PC-9 (cell line): ENCODE results near the gene AOPEP. TPM values are rescaled to one million over a fixed set of nuclear protein-coding genes. Genes with fewer than 3 reads are reported as not detected.
A peak's percentile ranks its signal among the peaks of the same experiment; 100 is the strongest.

ENCODE experiments used
- BruUV-seq: library from RNA; stranded (reverse); fragments of 400-500 nt; replicated peaks from 2 replicates; lab custom pipeline; 2021; lab: Mats Ljungman, UMichigan
- CTCF ChIA-PET: fragments of 300-600 bp; sonication (Branson Sonifier 250); formaldehyde crosslinking; loops from one replicate; lab custom pipeline; 2022; ENCODE audit warnings: antibody characterized with exemption; lab: Charles Lee
- POLR2A ChIA-PET: fragments of 300-600 bp; sonication (Branson Sonifier 250); formaldehyde crosslinking; loops from one replicate; lab custom pipeline; 2022; ENCODE audit warnings: antibody characterized with exemption; ENCODE audit not compliant: unreplicated experiment; lab: Charles Lee
- DNase-seq, 2 experiments: peaks; one replicate each; pipeline versions ENCODE4 v3.0.0 to v3.0.0-alpha.2; 2015 to 2022; ENCODE audit warnings: mixed read lengths in 1 of 2
- H2AFZ ChIP-seq: fragments of 200-600 bp; sonication (generic); 2 replicates; pipeline ENCODE4 v1.8.1; 2017; ENCODE audit warnings: antibody characterized with exemption
- H3F3A ChIP-seq: fragments of 200-600 bp; sonication (generic); 2 replicates; pipeline ENCODE4 v1.8.1; 2017; ENCODE audit warnings: antibody characterized with exemption, mild to moderate bottlenecking, low read depth; ENCODE audit not compliant: insufficient read depth
- H3K27ac ChIP-seq: fragments of 200-600 bp; sonication (generic); 2 replicates; pipeline ENCODE4 v1.6.1; 2016; ENCODE audit warnings: mixed run types
- H3K27me3 ChIP-seq: fragments of 200-600 bp; sonication (generic); 2 replicates; pipeline ENCODE4 v1.6.1; 2016; ENCODE audit warnings: low read depth, mixed run types; ENCODE audit not compliant: insufficient read depth
- H3K36me3 ChIP-seq: fragments of 200-600 bp; sonication (generic); 2 replicates; pipeline ENCODE4 v1.6.1; 2016; ENCODE audit warnings: low read depth, mixed run types
- H3K4me1 ChIP-seq: fragments of 200-600 bp; sonication (generic); replicated peaks from 2 replicates; pipeline ENCODE4 v1.6.1; 2016; ENCODE audit warnings: mixed run types; ENCODE audit not compliant: insufficient read depth
- H3K4me2 ChIP-seq: fragments of 200-600 bp; sonication (generic); 2 replicates; pipeline ENCODE4 v1.6.1; 2017; ENCODE audit warnings: mixed run types
- H3K4me3 ChIP-seq: fragments of 200-600 bp; sonication (generic); 2 replicates; pipeline ENCODE4 v1.6.1; 2016; ENCODE audit warnings: mixed run types
- H3K79me2 ChIP-seq: fragments of 200-600 bp; sonication (generic); 2 replicates; pipeline ENCODE4 v1.6.1; 2017; ENCODE audit warnings: low read depth, mixed run types
- H3K9me2 ChIP-seq: fragments of 200-600 bp; sonication (generic); 2 replicates; pipeline ENCODE4 v1.8.1; 2017; ENCODE audit warnings: mild to moderate bottlenecking; ENCODE audit not compliant: insufficient read depth
- H3K9me3 ChIP-seq: fragments of 200-600 bp; sonication (generic); 2 replicates; pipeline ENCODE4 v1.8.1; 2016; ENCODE audit warnings: low read depth; ENCODE audit not compliant: insufficient read depth
- H4K20me1 ChIP-seq: fragments of 200-600 bp; sonication (generic); 2 replicates; pipeline ENCODE4 v1.8.1; 2017; ENCODE audit not compliant: insufficient read depth
- CTCF ChIP-seq: fragments of 200-600 bp; sonication (generic); conservative IDR thresholded peaks from 2 replicates; pipeline ENCODE4 v1.6.1; 2017; ENCODE audit warnings: mixed run types, antibody characterized with exemption, mild to moderate bottlenecking, moderate library complexity
- EZH2 ChIP-seq: fragments of 200-600 bp; sonication (generic); IDR thresholded peaks from 2 replicates; pipeline ENCODE4 v1.8.0; 2017; ENCODE audit warnings: antibody characterized with exemption, low read depth
- intact Hi-C: fragments of 100-400 bp; cut with micrococcal nuclease; formaldehyde crosslinking; loops from one replicate; pipeline ENCODE4 v1.10.0; 2022; ENCODE audit not compliant: unreplicated experiment
- total RNA-seq: library from RNA; stranded (reverse); gene quantifications from 2 replicates; pipeline ENCODE4 v1.2.3, GENCODE V29; 2021

AOPEP gene
- total RNA-seq, 1 experiment from 2014 or later: 90.0 TPM

GRCh38 chr9:94913550-94913949 is 187.1 kb downstream of the AOPEP start:
- Histone ChIP-seq H3K4me1 (peaks cover 76% of the 10 kb centered on the region), H3K27ac (peak overlapping the region; percentile 97), H3K79me2 (peaks cover 29% of the 10 kb centered on the region), H3K9me2 (no peaks in the 10 kb centered on the region), H4K20me1 (no peaks in the 10 kb centered on the region), H3K4me2 (peak overlapping the region; percentile 76), H3F3A (peaks cover 67% of the 10 kb centered on the region), H3K4me3 (no peak overlapping the region), H3K36me3 (peaks cover 5% of the 10 kb centered on the region; the same call in 1 of the 2 replicates), H3K9me3 (peaks cover 5% of the 10 kb centered on the region), H2AFZ (no peak overlapping the region), H3K27me3 (no peaks in the 10 kb centered on the region)
- no peak for DNase-seq
- CTCF ChIA-PET: no interaction called here
- POLR2A ChIA-PET: interaction anchor here (0.5 to 2.0 kb wide), 9 partner anchors 9 to 327 kb away, joined by 3 to 23 read pairs (median 5); no protein-coding TSS in a partner anchor
- no peak for TF ChIP-seq CTCF
- no peak for TF ChIP-seq EZH2
- BruUV-seq: TSS peak; percentile 78
- intact Hi-C loops: loop anchor here (1.0 kb wide), 1 partner anchor 9 kb away; no protein-coding TSS in a partner anchor

DNA sequence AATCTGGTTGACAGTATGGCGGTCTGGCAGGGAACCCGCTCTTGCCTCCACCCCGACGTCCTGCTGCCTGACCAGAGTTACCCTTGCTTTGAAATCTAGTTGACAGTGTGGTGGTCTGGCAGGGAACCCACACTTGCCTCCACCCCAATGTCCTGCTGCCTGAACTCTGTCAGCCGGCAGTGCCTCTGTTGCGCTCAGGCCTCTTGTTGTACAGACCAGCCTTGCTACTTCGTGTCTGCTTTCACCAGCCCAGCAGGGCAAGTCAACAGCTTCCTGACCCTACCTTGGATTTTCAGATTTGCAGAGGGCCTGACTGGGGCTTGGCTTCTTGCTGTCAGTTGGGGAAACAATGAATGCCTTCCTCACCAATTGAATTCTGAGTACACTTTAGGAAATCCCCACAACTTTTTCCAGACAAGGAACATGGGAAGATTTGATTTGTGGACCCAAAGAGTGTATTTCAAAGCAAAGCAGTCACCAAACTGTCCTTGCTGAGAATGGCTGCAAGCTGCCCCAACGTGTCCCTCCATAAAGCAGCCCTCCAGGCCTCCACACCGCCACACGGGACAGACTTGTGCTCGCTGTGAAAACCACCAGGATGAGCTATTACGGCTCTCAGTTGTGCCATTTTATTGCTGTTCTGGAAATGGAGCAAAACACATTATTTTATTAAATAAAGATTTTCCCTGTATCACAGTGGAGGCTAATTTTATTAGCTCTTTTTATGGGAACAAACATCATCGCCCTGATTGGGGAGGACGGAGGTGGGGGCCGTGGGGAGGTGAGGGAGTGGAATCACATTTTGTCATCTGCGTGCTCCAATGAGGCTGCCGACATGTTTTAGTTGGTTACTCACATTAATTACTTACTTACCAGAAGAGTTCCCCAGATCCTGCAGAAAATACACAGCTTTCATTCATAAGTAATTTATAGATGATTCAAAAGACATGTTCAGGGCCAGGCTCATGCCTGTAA is 189.3 kb downstream of the AOPEP start:
- H3F3A ChIP-seq: peaks cover 90% of the 10 kb centered on the region
- no TSS peak for BruUV-seq
- H2AFZ ChIP-seq: no peak overlapping the region
- ChIA-PET POLR2A (interaction anchor here (0.7 kb wide), 2 partner anchors 97 to 110 kb away, joined by 6 read pairs; no protein-coding TSS in a partner anchor), CTCF (no interaction called here)
- H4K20me1 ChIP-seq: no peaks in the 10 kb centered on the region
- H3K4me3 ChIP-seq: no peak overlapping the region
- TF ChIP-seq EZH2 (no peak), CTCF (no peak)
- no peaks in the 10 kb centered on the region for H3K9me2 ChIP-seq
- no peaks in the 10 kb centered on the region for H3K27me3 ChIP-seq
- H3K27ac ChIP-seq: peak overlapping the region; percentile 97
- H3K36me3 ChIP-seq: peaks cover 5% of the 10 kb centered on the region; the same call in 1 of the 2 replicates
- H3K9me3 ChIP-seq: peaks cover 5% of the 10 kb centered on the region
- H3K4me2 ChIP-seq: peak overlapping the region; percentile 76
- no peak for DNase-seq
- peaks cover 36% of the 10 kb centered on the region for H3K79me2 ChIP-seq
- peaks cover 92% of the 10 kb centered on the region for H3K4me1 ChIP-seq
- intact Hi-C loops: loop anchor here (5.0 kb wide), 1 partner anchor 363 kb away; no protein-coding TSS in a partner anchor

GRCh38 chr9:94916956-94917355 is 190.5 kb downstream of the AOPEP start:
- peak; percentile 94 for DNase-seq
- peaks cover 93% of the 10 kb centered on the region for H3K4me1 ChIP-seq
- H3K27me3 ChIP-seq: no peaks in the 10 kb centered on the region
- peak overlapping the region; percentile 76 for H3K4me2 ChIP-seq
- POLR2A ChIA-PET: interaction anchor here (0.5 to 1.5 kb wide), 10 partner anchors 12 to 465 kb away, joined by 3 to 18 read pairs (median 4); partner anchors contain the start of gene PCAT7
- no peaks in the 10 kb centered on the region for H4K20me1 ChIP-seq
- H3K9me3 ChIP-seq: peaks cover 5% of the 10 kb centered on the region
- peaks cover 92% of the 10 kb centered on the region for H3F3A ChIP-seq
- TF ChIP-seq CTCF (no peak), EZH2 (no peak)
- intact Hi-C loops: loop anchor here (5.0 kb wide), 1 partner anchor 365 kb away; no protein-coding TSS in a partner anchor
- H3K4me3 ChIP-seq: peak overlapping the region; percentile 40; the same call in 1 of the 2 replicates
- peak overlapping the region; percentile 97 for H3K27ac ChIP-seq
- H3K9me2 ChIP-seq: no peaks in the 10 kb centered on the region
- peaks cover under 1% of the 10 kb centered on the region; the same call in 1 of the 2 replicates for H3K36me3 ChIP-seq
- BruUV-seq: no TSS peak
- CTCF ChIA-PET: interaction anchor here (1.3 kb wide), 1 partner anchor 48 kb away, joined by 3 read pairs; no protein-coding TSS in a partner anchor
- H3K79me2 ChIP-seq: peaks cover 46% of the 10 kb centered on the region
- no peak overlapping the region for H2AFZ ChIP-seq
